Measurements from ENCODE around the gene CDC42BPG. TPM values are rescaled to one million over a fixed set of nuclear protein-coding genes. Genes with fewer than 3 reads are reported as not detected.

The CDC42BPG gene
- total RNA-seq, 1 donor from 2014 or later: under 0.01 TPM

DNA sequence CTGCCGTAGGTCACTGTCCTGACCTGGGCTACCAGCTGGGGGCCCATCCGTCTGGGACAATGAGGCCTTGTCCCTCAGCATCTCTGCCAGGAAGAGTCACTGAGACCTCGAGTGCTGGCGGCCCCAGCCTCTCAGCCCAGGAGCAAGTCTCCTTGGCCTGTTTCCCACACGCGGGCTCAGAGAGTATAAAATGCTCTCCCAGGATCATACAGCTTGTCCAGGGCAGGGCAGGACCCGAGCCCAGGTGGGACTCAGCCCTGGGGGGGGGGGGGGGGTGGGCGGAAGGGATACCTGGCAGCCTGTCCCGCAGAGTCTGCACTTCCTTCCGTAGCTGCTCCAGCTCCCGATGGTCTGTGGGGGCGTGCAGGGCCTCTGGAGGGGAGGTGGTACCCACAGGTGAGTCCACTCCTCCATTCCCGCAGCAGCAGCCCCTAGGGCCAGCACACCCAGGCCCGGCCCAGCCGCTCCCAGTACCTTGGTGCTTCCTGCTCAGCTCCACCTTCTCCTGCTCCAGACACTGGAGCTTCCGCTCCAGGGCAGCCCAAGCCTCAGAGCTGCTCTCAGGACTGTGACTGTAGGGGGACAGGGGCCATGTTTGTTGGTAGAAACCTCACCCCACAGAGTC lies 7.9 kb downstream of the CDC42BPG start:
- Histone ChIP-seq H3K27ac (ENCODE audit: low read depth, low read length) (no peak overlapping the region), H3K36me3 (ENCODE audit: control insufficient read depth in 3 of 3, insufficient read depth in 3 of 3, low read length in 3 of 3) (no peaks in the 10 kb centered on the region), H3K9me3 (ENCODE audit: control insufficient read depth in 3 of 3, low read length in 3 of 3) (no peaks in the 10 kb centered on the region)

GRCh38 chr11:64835616-64836447 lies 8.6 kb downstream of the CDC42BPG start:
- no peak overlapping the region for H3K9ac ChIP-seq (ENCODE audit: low read depth in 1 of 3, low read length in 3 of 3)
- no peaks in the 10 kb centered on the region for H3K9me3 ChIP-seq (ENCODE audit: control insufficient read depth in 3 of 3, low read length in 3 of 3)
- no peaks in the 10 kb centered on the region for H3K36me3 ChIP-seq (ENCODE audit: control insufficient read depth in 3 of 3, insufficient read depth in 3 of 3, low read length in 3 of 3)
- no peak overlapping the region for H3K27ac ChIP-seq (ENCODE audit: low read depth, low read length)
- H3K27me3 ChIP-seq (ENCODE audit: control insufficient read depth in 3 of 3, insufficient read depth in 3 of 3, low read length in 3 of 3): no peaks in the 10 kb centered on the region
- no peak overlapping the region for H3K4me3 ChIP-seq (ENCODE audit: low read length in 3 of 3)
- no peaks in the 10 kb centered on the region for H3K4me1 ChIP-seq (ENCODE audit: control insufficient read depth in 3 of 3, insufficient read depth in 3 of 3, low read length in 3 of 3)

More for the DNA sequence above, 7.9 kb downstream of the CDC42BPG start:
- no peaks in the 10 kb centered on the region for H3K4me1 ChIP-seq (ENCODE audit: control insufficient read depth in 3 of 3, insufficient read depth in 3 of 3, low read length in 3 of 3)
- H3K4me3 ChIP-seq (ENCODE audit: low read length in 3 of 3): no peak overlapping the region
- H3K27me3 ChIP-seq (ENCODE audit: control insufficient read depth in 3 of 3, insufficient read depth in 3 of 3, low read length in 3 of 3): no peaks in the 10 kb centered on the region
- no peak overlapping the region for H3K9ac ChIP-seq (ENCODE audit: low read depth in 1 of 3, low read length in 3 of 3)

DNA sequence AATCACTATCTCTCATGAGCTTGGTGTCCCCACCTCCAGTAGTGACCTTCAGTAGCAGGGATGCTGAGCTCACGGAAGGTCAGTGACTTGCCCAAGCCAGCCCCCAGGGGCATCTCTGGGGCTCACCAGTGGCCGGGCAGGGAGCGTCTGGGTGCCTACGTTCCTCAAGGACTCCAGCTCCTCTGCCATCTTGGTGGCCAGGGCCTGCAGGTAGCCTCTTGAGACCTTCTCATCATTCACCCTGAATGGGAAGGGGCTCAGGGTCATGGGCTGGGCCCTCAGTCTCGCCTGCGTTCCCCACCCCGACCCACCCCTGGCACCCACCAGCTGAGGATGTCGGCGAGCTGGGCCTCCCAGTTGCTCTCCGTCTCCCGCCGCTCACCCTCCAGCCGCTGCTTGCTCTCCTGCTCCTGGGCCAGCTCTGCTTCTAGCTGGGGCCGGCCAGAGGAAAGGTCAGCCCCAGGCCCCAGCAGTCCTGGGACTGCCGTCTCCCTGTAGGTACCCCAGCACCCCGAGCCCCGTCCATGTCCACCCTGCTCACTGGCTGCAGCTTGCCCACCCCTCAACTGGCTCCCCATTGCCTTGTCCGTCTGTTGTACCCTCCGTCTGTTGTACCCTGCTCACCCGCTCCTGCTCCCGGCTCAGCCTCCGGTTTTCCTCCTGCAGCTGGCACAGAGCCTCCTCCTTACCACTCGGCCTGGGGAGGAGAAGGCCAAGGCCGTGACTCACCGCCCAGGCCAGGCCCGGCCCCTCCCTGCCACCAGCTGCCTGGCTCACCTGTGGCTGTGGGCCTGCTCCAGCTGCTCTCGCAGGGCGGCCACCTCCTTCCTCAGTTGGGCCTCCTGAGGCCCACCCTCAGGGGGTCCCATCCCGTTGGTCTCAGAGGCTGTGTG lies 9.5 kb downstream of the CDC42BPG start:
- Histone ChIP-seq H3K9me3 (ENCODE audit: control insufficient read depth in 3 of 3, low read length in 3 of 3) (no peaks in the 10 kb centered on the region), H3K4me1 (ENCODE audit: control insufficient read depth in 3 of 3, insufficient read depth in 3 of 3, low read length in 3 of 3) (no peaks in the 10 kb centered on the region), H3K27ac (ENCODE audit: low read depth, low read length) (no peak overlapping the region), H3K36me3 (ENCODE audit: control insufficient read depth in 3 of 3, insufficient read depth in 3 of 3, low read length in 3 of 3) (no peaks in the 10 kb centered on the region), H3K4me3 (ENCODE audit: low read length in 3 of 3) (no peak overlapping the region), H3K27me3 (ENCODE audit: control insufficient read depth in 3 of 3, insufficient read depth in 3 of 3, low read length in 3 of 3) (no peaks in the 10 kb centered on the region), H3K9ac (ENCODE audit: low read depth in 1 of 3, low read length in 3 of 3) (no peak overlapping the region)

- Histone ChIP-seq H3K36me3 (ENCODE audit: control insufficient read depth in 3 of 3, insufficient read depth in 3 of 3, low read length in 3 of 3) (no peaks in the 10 kb centered on the region), H3K27ac (ENCODE audit: low read depth, low read length) (no peak overlapping the region), H3K4me3 (ENCODE audit: low read length in 3 of 3) (no peak overlapping the region), H3K27me3 (ENCODE audit: control insufficient read depth in 3 of 3, insufficient read depth in 3 of 3, low read length in 3 of 3) (no peaks in the 10 kb centered on the region), H3K9ac (ENCODE audit: low read depth in 1 of 3, low read length in 3 of 3) (no peak overlapping the region), H3K9me3 (ENCODE audit: control insufficient read depth in 3 of 3, low read length in 3 of 3) (no peaks in the 10 kb centered on the region), H3K4me1 (ENCODE audit: control insufficient read depth in 3 of 3, insufficient read depth in 3 of 3, low read length in 3 of 3) (no peaks in the 10 kb centered on the region)
Measured at GRCh38 chr11:64834031-64834722, 10.3 kb downstream of the CDC42BPG start.

GRCh38 chr11:64833509-64833908 lies 10.9 kb downstream of the CDC42BPG start:
- no peaks in the 10 kb centered on the region for H3K27me3 ChIP-seq (ENCODE audit: control insufficient read depth in 3 of 3, insufficient read depth in 3 of 3, low read length in 3 of 3)
- H3K4me1 ChIP-seq (ENCODE audit: control insufficient read depth in 3 of 3, insufficient read depth in 3 of 3, low read length in 3 of 3): no peaks in the 10 kb centered on the region
- no peak overlapping the region for H3K27ac ChIP-seq (ENCODE audit: low read depth, low read length)
- no peak overlapping the region for H3K4me3 ChIP-seq (ENCODE audit: low read length in 3 of 3)
- no peaks in the 10 kb centered on the region for H3K36me3 ChIP-seq (ENCODE audit: control insufficient read depth in 3 of 3, insufficient read depth in 3 of 3, low read length in 3 of 3)
- H3K9ac ChIP-seq (ENCODE audit: low read depth in 1 of 3, low read length in 3 of 3): no peak overlapping the region
- H3K9me3 ChIP-seq (ENCODE audit: control insufficient read depth in 3 of 3, low read length in 3 of 3): no peaks in the 10 kb centered on the region

- H3K9me3 ChIP-seq (ENCODE audit: control insufficient read depth in 3 of 3, low read length in 3 of 3): no peaks in the 10 kb centered on the region
- H3K4me1 ChIP-seq (ENCODE audit: control insufficient read depth in 3 of 3, insufficient read depth in 3 of 3, low read length in 3 of 3): no peaks in the 10 kb centered on the region
- H3K27ac ChIP-seq (ENCODE audit: low read depth, low read length): no peak overlapping the region
- no peak overlapping the region for H3K4me3 ChIP-seq (ENCODE audit: low read length in 3 of 3)
- H3K9ac ChIP-seq (ENCODE audit: low read depth in 1 of 3, low read length in 3 of 3): no peak overlapping the region
- H3K36me3 ChIP-seq (ENCODE audit: control insufficient read depth in 3 of 3, insufficient read depth in 3 of 3, low read length in 3 of 3): no peaks in the 10 kb centered on the region
- no peaks in the 10 kb centered on the region for H3K27me3 ChIP-seq (ENCODE audit: control insufficient read depth in 3 of 3, insufficient read depth in 3 of 3, low read length in 3 of 3)
Measured at GRCh38 chr11:64833198-64833502, 11.3 kb downstream of the CDC42BPG start.

DNA sequence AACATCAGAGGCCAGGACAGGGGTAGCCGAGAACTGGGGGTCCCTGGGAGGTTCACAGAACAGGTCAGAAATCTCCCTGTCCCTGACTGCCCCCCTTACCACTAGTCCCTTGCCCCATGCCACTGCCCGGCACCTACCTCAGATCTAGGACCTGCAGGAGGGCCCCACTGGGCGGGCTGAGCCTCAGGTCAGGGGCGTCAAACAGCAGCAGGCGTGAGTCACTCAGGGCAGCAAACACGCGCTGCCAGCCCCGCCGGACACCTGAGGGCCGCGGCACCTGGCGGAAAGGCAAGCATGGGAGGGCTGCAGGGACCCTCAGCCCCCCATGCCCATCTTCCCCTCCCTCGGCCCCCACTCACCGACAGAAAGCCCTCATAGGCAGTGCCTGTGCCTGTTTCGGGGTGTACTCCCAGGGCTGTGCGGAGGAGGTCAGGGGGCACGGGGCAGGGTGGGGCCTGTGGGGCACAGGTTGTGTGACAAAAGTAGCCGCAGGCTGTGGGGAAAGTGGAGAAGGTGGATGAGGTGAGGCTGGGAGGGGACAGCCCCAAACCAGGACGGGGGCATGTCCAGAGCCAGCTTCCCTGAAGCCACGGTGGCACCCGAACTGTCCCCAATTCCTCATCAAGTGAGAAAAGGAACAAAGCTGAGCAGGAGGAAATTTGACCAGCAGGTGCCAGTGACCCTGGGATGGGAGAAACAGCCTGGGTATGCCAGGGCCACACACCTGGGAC lies 11.8 kb downstream of the CDC42BPG start:
- H3K27ac ChIP-seq (ENCODE audit: low read depth, low read length): no peak overlapping the region
- no peak overlapping the region for H3K9ac ChIP-seq (ENCODE audit: low read depth in 1 of 3, low read length in 3 of 3)
- H3K9me3 ChIP-seq (ENCODE audit: control insufficient read depth in 3 of 3, low read length in 3 of 3): no peaks in the 10 kb centered on the region
- no peaks in the 10 kb centered on the region for H3K4me1 ChIP-seq (ENCODE audit: control insufficient read depth in 3 of 3, insufficient read depth in 3 of 3, low read length in 3 of 3)
- H3K27me3 ChIP-seq (ENCODE audit: control insufficient read depth in 3 of 3, insufficient read depth in 3 of 3, low read length in 3 of 3): peaks cover 0 to 2% (median 0%) of the 10 kb centered on the region in 3 donors
- no peaks in the 10 kb centered on the region for H3K36me3 ChIP-seq (ENCODE audit: control insufficient read depth in 3 of 3, insufficient read depth in 3 of 3, low read length in 3 of 3)
- no peak overlapping the region for H3K4me3 ChIP-seq (ENCODE audit: low read length in 3 of 3)

GRCh38 chr11:64831411-64831891 lies 13.0 kb downstream of the CDC42BPG start:
- H3K4me1 ChIP-seq (ENCODE audit: control insufficient read depth in 3 of 3, insufficient read depth in 3 of 3, low read length in 3 of 3): peaks cover 0 to 3% (median 3%) of the 10 kb centered on the region in 3 donors
- H3K36me3 ChIP-seq (ENCODE audit: control insufficient read depth in 3 of 3, insufficient read depth in 3 of 3, low read length in 3 of 3): no peaks in the 10 kb centered on the region
- H3K27ac ChIP-seq (ENCODE audit: low read depth, low read length): no peak overlapping the region
- H3K9me3 ChIP-seq (ENCODE audit: control insufficient read depth in 3 of 3, low read length in 3 of 3): no peaks in the 10 kb centered on the region
- H3K4me3 ChIP-seq (ENCODE audit: low read length in 3 of 3): no peak overlapping the region
- H3K27me3 ChIP-seq (ENCODE audit: control insufficient read depth in 3 of 3, insufficient read depth in 3 of 3, low read length in 3 of 3): peaks cover 0 to 7% (median 0%) of the 10 kb centered on the region in 3 donors
- no peak overlapping the region for H3K9ac ChIP-seq (ENCODE audit: low read depth in 1 of 3, low read length in 3 of 3)

Measured in skeletal muscle tissue (tissue), 4 donors.